Large intestine (tissue), 3 donors: ENCODE data around the gene STRBP. TPM values are rescaled to one million over a fixed set of nuclear protein-coding genes. Genes with fewer than 3 reads are reported as not detected.

Experiments used
- DNase-seq, 2 donors: peaks; one replicate each; pipeline versions ENCODE4 v3.0.0 to v3.0.0-alpha.2; 2013
- H3K27ac ChIP-seq: one replicate; pipeline ENCODE4 v1.5.1; 2013; ENCODE audit warnings: low read length
- H3K27me3 ChIP-seq: 2 replicates; pipeline ENCODE4 v1.6.1; 2013; ENCODE audit warnings: low read length; ENCODE audit not compliant: control insufficient read depth, insufficient read depth
- H3K36me3 ChIP-seq: 2 replicates; pipeline ENCODE4 v1.6.1; 2013; ENCODE audit warnings: low read length; ENCODE audit not compliant: control insufficient read depth, insufficient read depth
- H3K4me1 ChIP-seq: one replicate; pipeline ENCODE4 v1.6.1; 2013; ENCODE audit warnings: low read length; ENCODE audit not compliant: control insufficient read depth, insufficient read depth
- H3K4me3 ChIP-seq: one replicate; pipeline ENCODE4 v1.5.1; 2013; ENCODE audit warnings: low read length
- H3K9me3 ChIP-seq: one replicate; pipeline ENCODE4 v1.6.1; 2013; ENCODE audit warnings: mild to moderate bottlenecking, low read depth, low read length, moderate library complexity; ENCODE audit not compliant: control insufficient read depth
- WGBS: methylation state at CpG from one replicate; pipeline ENCODE4 v1.1.5; 2013; ENCODE audit warnings: low lambda C conversion rate; ENCODE audit not compliant: insufficient coverage; 5-methylcytosine and 5-hydroxymethylcytosine counted together
- polyA plus RNA-seq: library from polyadenylated mRNA; unstranded; fragments of 120-200 nt; gene quantifications from one replicate; pipeline ENCODE4 v1.2.1, GENCODE V29; 2013

STRBP gene
- polyA plus RNA-seq, 1 donor, result 29.1 TPM

DNA sequence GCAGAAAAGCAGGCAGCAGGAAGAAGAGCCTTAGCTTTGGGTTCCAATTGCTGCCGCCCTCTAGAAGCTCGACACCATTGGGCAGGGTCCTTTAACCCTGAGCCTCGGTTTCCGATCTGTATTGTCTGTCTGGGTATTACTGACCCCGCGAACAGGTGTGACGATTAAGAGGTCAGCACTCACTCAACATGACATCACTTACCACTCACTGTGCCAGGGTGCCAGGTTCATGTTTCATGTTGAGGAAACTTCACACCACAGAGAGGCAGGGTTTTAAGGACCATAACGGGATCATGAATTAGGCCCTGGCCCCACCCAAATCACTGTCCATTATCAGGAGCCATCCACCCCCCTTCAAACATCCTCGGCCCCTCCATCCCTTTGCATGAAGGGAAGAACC is 159.4 kb downstream of the STRBP start:
- peak overlapping the region; percentile 94 for H3K27ac ChIP-seq
- no peak overlapping the region for H3K4me3 ChIP-seq
- WGBS, result no CpG with 5 or more reads among the region's 9 CpGs
- peaks cover 4% of the 10 kb centered on the region for H3K9me3 ChIP-seq
- DNase-seq, result no peak
- H3K36me3 ChIP-seq, result peaks cover 46% of the 10 kb centered on the region
- H3K27me3 ChIP-seq, result no peaks in the 10 kb centered on the region
- H3K4me1 ChIP-seq, result peaks cover 38% of the 10 kb centered on the region

DNA sequence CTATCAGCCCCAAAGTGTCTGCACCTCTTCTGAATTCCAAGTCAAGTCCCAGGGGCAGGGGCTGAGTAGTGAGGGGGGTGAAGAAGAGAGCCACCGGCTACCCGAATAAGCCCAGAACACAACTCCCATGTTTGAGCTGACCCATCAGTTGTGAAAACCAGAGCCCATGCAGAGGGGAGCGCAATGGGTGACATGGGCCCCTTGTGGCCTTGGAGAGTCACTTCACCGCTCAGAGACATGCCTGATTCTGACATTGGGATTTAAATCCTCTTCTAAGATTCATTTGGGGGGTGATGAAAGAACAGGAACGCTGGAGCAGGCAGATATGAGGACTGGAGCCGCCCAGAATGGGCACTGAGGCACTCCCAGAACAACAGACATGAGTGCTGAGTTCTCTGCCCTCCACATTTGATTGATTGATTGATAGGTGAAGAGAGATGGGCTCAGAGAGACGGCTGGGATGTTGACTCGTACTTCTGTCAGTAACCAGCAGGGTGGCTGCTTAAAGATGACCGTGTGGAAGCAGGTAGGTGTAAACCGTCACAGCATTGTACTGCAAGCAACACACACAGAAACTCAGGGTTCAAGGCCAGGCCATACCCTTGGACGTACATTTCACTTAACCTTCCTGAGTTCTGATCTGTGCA is 160.6 kb downstream of the STRBP start:
- Histone ChIP-seq H3K9me3 (peaks cover 4% of the 10 kb centered on the region), H3K4me3 (no peak overlapping the region), H3K27ac (no peak overlapping the region), H3K27me3 (no peaks in the 10 kb centered on the region), H3K4me1 (peaks cover 38% of the 10 kb centered on the region), H3K36me3 (peaks cover 57% of the 10 kb centered on the region)
- no CpG with 5 or more reads among the region's 11 CpGs for WGBS
- no peak for DNase-seq

DNA sequence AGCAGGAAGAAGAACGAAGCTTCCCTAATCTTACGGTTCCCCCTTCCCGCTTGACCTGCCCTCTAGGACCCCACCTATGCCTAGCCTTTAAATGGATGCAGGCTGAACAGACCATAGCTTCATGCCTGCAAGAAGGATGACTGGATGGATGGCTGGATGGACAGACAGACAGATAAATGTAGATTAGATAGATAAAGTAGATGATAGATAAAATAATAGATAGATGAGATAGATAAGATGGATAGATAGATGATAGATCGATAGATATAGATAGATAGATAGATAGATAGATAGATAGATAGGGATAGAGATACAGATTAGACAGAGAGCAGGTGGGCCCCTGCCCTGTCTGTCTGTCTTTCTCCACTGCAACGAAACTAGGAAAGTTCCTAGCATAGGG is 162.9 kb downstream of the STRBP start:
- no peak for DNase-seq
- Histone ChIP-seq H3K36me3 (peaks cover 68% of the 10 kb centered on the region), H3K4me1 (peaks cover 17% of the 10 kb centered on the region), H3K4me3 (no peak overlapping the region), H3K9me3 (no peaks in the 10 kb centered on the region), H3K27ac (no peak overlapping the region), H3K27me3 (no peaks in the 10 kb centered on the region)
- 91% methylated on average over 1 of the region's 5 CpGs for WGBS

DNA sequence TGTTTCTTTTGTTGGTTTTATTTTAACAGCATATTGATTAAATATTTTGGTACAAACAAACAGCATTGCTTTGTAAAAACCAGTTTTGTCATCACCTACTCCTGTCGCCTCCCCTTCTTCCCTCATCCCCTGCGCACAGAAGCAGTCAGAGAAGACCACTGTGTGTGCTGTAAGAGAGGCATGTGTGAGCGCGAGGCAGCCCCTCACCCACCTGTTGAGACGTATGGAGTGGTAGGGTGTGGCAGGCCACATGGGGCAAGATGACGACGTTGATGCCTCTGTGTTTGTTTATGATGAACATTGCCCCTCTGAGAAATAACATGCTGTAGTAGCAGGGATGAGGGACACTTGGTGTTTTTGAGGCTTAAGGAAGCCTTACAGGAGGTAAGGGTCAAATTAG is 163.6 kb downstream of the STRBP start:
- H3K27me3 ChIP-seq, result no peaks in the 10 kb centered on the region
- no CpG with 5 or more reads among the region's 7 CpGs for WGBS
- no peaks in the 10 kb centered on the region for H3K9me3 ChIP-seq
- H3K4me1 ChIP-seq, result peaks cover 13% of the 10 kb centered on the region
- no peak overlapping the region for H3K27ac ChIP-seq
- DNase-seq, result peak in 1 of 2 donors; percentile 48
- H3K36me3 ChIP-seq, result peaks cover 66% of the 10 kb centered on the region
- no peak overlapping the region for H3K4me3 ChIP-seq

DNA sequence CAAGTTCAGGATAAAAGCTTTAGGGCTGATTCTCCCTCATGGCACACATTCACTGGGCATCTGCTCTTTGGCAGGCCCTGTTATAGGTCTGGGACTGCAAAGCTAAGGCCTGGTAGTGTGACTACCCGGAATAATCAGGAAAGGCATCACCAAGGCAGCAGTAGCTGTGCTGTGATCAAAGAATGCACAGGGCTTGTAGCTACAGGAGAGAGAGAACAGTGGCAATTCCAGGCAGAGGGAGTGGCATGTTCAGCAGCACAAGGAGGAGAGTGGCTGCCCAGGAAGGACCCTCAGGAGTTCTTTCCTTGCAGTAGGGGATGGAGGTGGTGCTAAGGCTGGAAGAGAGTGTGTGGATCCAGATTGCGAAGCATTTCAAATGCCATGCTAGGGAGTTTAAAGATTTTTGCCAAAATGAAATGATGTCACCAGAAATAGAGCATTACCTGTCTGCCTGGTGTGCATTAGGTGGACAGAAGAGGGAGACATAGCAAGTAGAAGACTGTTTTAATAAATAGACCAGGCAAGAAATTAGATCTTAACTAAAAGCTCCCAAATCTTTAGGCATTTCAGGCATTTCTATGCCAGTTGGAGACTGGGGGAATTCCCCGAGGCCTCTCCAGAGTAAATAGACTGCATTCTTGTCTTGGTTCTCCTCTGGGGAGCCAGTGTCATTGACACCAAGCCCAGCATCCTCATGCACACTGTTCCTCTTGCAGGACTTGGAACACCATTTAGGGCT is 165.8 kb downstream of the STRBP start:
- no peak overlapping the region for H3K4me3 ChIP-seq
- no peaks in the 10 kb centered on the region for H3K27me3 ChIP-seq
- no peak for DNase-seq
- H3K9me3 ChIP-seq, result no peaks in the 10 kb centered on the region
- no peak overlapping the region for H3K27ac ChIP-seq
- no CpG with 5 or more reads among the region's 3 CpGs for WGBS
- peaks cover 8% of the 10 kb centered on the region for H3K4me1 ChIP-seq
- H3K36me3 ChIP-seq, result peaks cover 71% of the 10 kb centered on the region

DNA sequence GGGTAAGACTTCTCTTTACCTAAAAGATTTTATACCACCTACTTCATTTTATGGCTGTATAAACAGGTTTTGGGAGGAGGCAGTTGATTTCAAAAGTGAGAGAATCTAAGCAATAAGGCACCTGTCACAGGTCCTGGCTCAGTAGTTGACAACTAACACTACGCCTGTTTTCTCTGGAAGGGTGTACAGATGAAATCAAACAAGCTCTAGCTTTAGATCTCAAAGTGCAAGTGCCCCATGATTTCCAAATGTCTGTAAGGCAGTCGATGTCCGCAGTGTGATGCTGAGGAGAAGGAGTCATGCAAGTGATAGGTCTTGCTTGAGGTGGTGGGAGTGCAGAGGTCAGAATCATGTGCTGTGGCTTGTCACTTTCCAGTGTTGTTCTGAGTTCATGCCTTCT is 168.8 kb downstream of the STRBP start:
- DNase-seq, result peak in 1 of 2 donors; percentile 20
- no CpG with 5 or more reads among the region's 3 CpGs for WGBS
- H3K27me3 ChIP-seq, result no peaks in the 10 kb centered on the region
- peak overlapping the region; percentile 63 for H3K27ac ChIP-seq
- H3K4me1 ChIP-seq, result peaks cover 8% of the 10 kb centered on the region
- no peaks in the 10 kb centered on the region for H3K9me3 ChIP-seq
- H3K36me3 ChIP-seq, result peaks cover 67% of the 10 kb centered on the region
- H3K4me3 ChIP-seq, result no peak overlapping the region

DNA sequence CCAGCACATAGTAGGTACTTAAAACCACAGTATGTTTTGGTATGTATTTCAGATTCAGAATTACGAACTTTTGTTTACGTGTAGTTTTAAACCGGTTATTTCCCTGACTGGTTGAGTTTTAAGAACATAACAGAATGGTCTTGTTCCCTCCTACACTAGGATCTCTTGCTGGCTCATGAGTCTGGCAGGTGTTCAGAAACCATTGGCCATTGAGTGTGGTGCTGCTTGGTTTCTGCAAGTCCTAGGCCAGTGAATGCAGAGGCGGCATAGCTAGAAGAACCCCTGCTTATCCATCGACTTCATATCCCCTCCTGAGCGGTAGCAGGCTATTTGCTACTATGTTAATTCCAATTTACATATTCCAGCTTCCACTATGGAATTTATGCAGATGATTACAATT is 169.3 kb downstream of the STRBP start:
- H3K36me3 ChIP-seq, result peaks cover 67% of the 10 kb centered on the region
- peaks cover 8% of the 10 kb centered on the region for H3K4me1 ChIP-seq
- no peaks in the 10 kb centered on the region for H3K27me3 ChIP-seq
- DNase-seq, result no peak
- WGBS, result 95% methylated on average over 3 of the region's 6 CpGs
- no peak overlapping the region for H3K4me3 ChIP-seq
- no peaks in the 10 kb centered on the region for H3K9me3 ChIP-seq
- H3K27ac ChIP-seq, result no peak overlapping the region

DNA sequence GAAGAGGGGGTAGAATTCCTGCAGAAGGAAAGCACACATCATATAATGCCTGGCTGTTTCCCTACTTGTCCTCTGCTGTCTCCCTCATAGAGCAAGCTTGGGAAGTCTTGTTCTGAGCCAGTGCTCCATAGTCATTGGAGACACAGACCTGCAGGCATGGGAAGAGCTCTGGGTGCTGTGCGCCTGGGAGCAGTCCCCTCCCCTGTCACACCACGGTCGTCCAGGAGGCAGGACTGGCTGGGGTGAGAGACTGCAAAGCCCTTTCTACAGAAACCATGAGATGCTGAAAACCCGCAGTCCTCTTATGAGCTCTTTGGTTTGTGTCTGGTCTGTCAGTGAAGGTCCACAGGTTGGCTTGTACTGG is 170.3 kb downstream of the STRBP start:
- WGBS, result no CpG with 5 or more reads among the region's 4 CpGs
- Histone ChIP-seq H3K36me3 (peaks cover 66% of the 10 kb centered on the region), H3K27ac (no peak overlapping the region), H3K4me1 (peaks cover 8% of the 10 kb centered on the region), H3K27me3 (no peaks in the 10 kb centered on the region), H3K4me3 (no peak overlapping the region), H3K9me3 (no peaks in the 10 kb centered on the region)
- DNase-seq, result no peak

DNA sequence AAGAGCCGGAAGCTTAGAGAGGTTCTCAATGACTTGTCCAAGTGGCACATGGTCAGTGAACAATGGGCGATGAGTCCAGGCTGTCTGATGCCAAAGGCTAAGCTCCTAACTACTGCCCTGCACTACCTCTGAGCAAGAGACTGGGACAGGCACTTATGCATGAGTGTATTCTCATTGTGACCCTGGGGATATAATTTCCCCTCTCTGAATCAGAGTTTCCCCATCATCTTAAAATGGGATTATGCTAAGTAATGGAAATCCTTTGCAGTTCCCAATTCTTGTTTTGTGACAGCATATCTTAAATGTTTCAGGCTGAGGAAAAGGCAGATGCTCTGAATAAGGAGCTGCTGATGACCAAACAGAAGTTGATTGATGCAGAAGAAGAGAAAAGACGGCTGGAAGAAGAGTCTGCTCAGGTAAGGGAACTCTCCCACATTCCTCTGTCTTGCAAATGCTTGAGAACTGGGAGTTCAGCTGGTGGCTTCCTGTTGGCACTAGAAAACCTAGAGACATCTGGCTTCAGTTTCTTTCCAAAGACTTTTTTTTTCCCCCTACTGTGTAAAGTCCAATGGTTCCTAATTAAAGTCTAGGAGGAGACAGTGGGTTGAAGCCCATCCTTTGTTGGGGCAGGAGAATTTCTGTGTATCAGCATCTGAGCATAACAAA is 170.8 kb downstream of the STRBP start:
- Histone ChIP-seq H3K27ac (no peak overlapping the region), H3K27me3 (no peaks in the 10 kb centered on the region), H3K4me3 (no peak overlapping the region), H3K4me1 (peaks cover 8% of the 10 kb centered on the region), H3K36me3 (peaks cover 66% of the 10 kb centered on the region), H3K9me3 (no peaks in the 10 kb centered on the region)
- no peak for DNase-seq
- WGBS, result no CpG with 5 or more reads among the region's 3 CpGs

DNA sequence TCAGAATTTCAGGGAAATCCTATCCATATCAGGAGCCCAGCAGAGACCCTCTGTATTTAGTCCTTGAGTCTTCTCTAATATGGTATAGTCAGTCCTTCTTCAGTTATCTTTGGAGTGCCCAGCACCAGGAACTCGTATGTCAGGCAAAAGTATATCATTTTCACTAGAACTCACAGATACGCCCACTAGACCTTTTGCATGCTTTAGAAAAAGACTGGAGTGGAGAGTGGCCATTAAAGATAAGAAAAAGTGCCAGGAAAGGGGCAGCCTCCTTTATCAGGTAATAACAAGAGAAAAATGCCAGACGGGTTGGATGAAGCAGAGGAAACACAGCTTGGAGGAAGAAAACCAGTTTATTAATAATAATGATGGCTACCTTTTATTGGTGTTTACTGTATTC is 171.4 kb downstream of the STRBP start:
- peaks cover 8% of the 10 kb centered on the region for H3K4me1 ChIP-seq

More for the DNA sequence above, 171.4 kb downstream of the STRBP start:
- Histone ChIP-seq H3K4me3 (no peak overlapping the region), H3K27ac (no peak overlapping the region), H3K27me3 (no peaks in the 10 kb centered on the region), H3K9me3 (no peaks in the 10 kb centered on the region), H3K36me3 (peaks cover 66% of the 10 kb centered on the region)
- no peak for DNase-seq
- 100% methylated on average over 1 of the region's 3 CpGs for WGBS
